Frontal cortex (tissue), 4 donors: ENCODE measurements around the gene WWC1. TPM values are rescaled to one million over a fixed set of nuclear protein-coding genes. Genes with fewer than 3 reads are reported as not detected.
"Not testable (repeated sequence)": the region's sequence is repeated elsewhere in the genome, so short reads cannot be mapped to it uniquely, and the experiment has no call there.

Experiments used
- DNase-seq, 2 donors: peaks; one replicate each; pipeline ENCODE4 v3.0.0; 2012; ENCODE audit warnings: low spot score in 2 of 2
- FAIRE-seq: peaks from 2 replicates; lab custom pipeline; 2012; peaks lifted over from hg19 to GRCh38; lab: Jason Lieb, UNC
- total RNA-seq: library from RNA; depleted of rRNA; stranded (reverse); fragments of >200 nt; gene quantifications from one replicate; pipeline ENCODE4 v1.2.3, GENCODE V29; 2014
- donor health status: control.
- donor health status: control.
- donor health status: control.

Gene WWC1
- total RNA-seq, 1 donor from 2014 or later: 78.3 TPM

- no peak for DNase-seq
- FAIRE-seq: no peak
Measured at GRCh38 chr5:168284809-168285208, 6.6 kb upstream of the WWC1 start.

DNA sequence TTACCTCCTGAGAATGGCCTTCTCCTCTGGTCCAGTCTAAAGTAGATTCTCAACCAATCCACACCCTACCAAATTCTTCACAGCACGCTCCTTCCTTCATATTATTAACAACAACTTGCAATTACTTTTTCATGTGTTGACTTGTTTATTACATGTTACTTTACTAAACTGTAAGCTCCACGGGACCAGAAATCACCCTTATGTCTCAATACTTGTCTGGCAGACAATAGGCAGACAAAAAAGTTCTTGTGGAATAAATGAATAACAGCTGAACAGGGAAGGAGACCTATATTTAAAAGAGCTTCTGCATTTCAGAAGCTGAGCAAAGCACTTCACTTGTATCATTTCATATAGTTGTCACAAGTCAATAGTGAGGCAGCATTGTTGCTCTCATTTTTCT is 5.7 kb upstream of the WWC1 start:
- DNase-seq: no peak
- no peak for FAIRE-seq

DNA sequence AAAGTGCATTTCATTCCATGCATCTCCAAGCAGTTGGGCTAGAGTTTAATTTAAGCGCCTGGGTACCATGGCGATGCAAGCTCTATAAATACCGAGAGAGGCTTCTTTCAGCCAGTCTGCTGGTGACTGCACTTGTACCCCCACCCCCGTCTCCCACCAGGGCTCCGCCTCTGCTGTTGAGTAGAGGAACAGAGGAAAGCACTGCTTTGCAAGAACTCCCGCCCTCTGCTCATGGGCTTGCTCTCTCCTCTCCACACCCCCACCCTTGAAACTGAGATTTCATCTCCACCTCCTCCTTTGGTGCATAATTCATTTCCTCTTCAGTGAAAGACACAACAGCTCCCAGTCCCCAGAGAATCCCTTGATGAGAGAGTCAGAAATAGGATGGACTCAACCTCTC is 5.1 kb upstream of the WWC1 start:
- DNase-seq: no peak
- no peak for FAIRE-seq

DNA sequence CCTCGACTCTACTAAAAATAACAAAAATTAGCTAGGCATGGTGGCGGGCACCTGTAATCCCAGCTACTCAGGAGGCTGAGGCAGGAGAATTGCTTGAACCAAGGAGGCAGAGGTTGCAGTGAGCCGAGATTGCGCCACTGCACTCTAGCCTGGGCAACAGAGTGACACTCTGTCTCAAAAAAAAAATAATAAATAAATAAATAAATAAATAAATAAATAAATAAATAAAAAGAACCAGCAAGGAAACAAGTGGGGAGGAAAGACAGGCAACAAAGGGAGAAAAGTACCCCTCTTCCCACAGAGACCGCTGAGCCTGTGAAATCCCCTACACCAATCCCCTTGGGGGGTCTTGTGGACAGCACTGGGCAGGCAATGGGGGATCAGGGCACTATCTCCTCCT is 4.6 kb upstream of the WWC1 start:
- DNase-seq, FAIRE-seq: not testable (repeated sequence)

GRCh38 chr5:168287362-168287761 is 4.1 kb upstream of the WWC1 start:
- FAIRE-seq (no peak), DNase-seq (no peak)

DNA sequence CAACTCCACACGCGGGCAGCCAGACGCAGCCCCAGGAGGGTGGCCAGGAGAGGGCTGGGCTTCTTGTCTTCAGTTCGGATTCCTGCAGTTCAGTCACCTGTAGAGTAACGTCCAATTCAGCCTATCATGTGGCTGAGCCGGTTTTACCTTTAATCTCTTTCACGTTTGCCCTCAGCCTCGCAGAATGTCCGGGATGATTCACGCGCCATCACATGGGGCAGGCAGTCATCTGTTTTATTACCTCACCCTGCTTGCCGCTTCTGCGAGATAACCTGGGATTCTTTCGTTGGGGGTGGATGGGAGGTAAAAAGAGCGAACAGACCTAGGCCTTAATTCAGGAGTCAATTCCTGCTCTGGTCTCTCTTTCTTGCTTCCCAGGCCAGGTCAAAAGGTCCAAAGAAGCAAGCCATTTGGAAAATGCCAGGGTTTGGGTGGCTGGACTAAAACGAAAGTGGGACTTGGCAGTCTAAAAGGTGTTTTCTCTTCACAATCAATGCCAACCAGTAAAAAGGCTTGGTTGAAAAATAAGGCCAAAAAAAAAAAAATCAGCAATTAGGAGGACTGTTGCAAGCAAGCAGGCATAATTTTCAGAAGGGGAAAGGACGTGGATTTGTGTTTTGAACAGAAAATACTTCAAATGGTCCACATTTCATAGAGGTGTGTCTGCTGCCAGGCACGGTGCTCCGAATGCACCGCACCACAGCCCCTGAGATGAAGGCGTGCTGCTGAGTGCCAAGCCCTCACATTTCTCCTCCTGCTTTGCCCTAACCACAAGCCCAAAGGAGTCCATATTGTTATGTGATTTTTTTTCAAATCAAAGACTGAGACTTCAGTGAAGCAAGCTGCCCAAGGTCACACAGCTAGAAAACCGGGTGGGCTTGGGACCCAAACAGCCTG is 2.8 kb upstream of the WWC1 start:
- DNase-seq (no peak), FAIRE-seq (no peak)

GRCh38 chr5:168290902-168291341 is 523 bp upstream of the WWC1 start:
- no peak for DNase-seq
- no peak for FAIRE-seq

GRCh38 chr5:168291964-168292785 is 730 bp downstream of the WWC1 start:
- FAIRE-seq: no peak
- peak in 1 of 2 donors; percentile 32 for DNase-seq

- DNase-seq (peak in 1 of 2 donors; percentile 38), FAIRE-seq (no peak)
Measured at GRCh38 chr5:168292786-168293696, 1.6 kb downstream of the WWC1 start.

- no peak for FAIRE-seq
- DNase-seq: peak; percentile 43 to 49
Measured at GRCh38 chr5:168295574-168296201, 4.2 kb downstream of the WWC1 start.

GRCh38 chr5:168296682-168297081 is 5.2 kb downstream of the WWC1 start:
- DNase-seq (no peak), FAIRE-seq (no peak)

- FAIRE-seq (no peak), DNase-seq (no peak)
Measured at GRCh38 chr5:168298949-168299348, 7.5 kb downstream of the WWC1 start.

DNA sequence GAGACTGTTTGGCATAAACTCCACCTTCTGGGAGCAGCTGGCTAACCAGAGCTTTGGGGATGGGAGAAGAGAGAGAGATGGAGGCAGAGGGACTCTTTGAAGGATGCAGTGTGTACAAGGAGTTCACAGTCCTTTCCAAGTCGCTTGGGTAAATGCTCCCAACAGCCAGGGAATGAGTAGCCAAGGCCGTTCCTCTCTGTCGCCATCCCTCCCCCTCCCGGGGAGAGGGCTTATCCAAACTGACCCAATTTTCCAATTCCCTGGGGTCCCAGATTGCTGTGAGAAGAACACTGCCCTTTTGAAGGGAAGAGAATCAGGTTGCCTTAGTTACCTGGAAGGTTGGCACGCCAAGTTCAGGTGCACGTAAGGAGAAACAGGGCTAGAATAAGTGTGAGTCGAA is 7.9 kb downstream of the WWC1 start:
- DNase-seq (no peak), FAIRE-seq (no peak)

DNA sequence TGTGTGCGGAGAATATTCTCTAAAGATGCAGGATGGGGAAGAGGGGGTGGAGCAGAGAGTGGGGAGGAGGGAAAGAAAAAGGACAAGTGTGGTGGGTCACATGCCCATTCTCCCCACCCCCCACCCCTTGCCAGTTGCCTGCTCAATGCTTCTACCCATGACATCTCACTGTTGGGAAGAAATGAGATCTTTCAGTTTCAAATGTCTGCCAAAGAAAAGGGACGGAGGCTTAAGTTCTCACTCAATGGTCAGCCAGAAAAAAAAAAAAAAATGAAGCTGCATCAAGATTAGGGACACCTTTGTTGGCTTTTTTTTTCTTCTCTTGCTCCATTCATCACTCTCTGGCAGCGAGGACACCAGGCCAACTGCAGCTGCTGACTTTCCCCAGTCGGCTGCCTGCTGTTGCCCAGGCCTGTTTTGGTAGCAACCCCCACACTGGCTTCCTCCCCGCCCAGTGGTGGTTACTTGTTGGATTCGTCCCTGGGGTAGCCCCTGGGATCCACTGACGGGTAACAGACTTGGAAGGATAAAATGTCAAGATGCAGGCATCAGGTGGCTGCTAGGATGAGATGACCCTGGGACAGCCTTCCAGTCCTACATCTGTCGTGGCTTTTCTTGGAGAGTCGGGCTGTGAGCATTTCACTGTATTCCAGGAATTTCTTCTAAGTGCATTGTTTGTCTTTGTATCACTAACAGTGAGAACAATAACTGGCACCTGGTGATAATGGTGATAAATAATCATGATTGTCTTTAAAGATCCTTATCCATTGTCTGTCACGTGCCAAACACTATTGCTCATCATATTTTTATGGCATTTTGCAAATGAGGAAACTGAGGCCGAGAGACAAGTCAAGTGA is 9.1 kb downstream of the WWC1 start:
- DNase-seq (no peak), FAIRE-seq (no peak)

- no peak for FAIRE-seq
Measured at GRCh38 chr5:168301593-168302390, 10.3 kb downstream of the WWC1 start.

GRCh38 chr5:168302785-168303184 is 11.3 kb downstream of the WWC1 start:
- DNase-seq: no peak
- no peak for FAIRE-seq

More at GRCh38 chr5:168301593-168302390, 10.3 kb downstream of the WWC1 start:
- DNase-seq: no peak

DNA sequence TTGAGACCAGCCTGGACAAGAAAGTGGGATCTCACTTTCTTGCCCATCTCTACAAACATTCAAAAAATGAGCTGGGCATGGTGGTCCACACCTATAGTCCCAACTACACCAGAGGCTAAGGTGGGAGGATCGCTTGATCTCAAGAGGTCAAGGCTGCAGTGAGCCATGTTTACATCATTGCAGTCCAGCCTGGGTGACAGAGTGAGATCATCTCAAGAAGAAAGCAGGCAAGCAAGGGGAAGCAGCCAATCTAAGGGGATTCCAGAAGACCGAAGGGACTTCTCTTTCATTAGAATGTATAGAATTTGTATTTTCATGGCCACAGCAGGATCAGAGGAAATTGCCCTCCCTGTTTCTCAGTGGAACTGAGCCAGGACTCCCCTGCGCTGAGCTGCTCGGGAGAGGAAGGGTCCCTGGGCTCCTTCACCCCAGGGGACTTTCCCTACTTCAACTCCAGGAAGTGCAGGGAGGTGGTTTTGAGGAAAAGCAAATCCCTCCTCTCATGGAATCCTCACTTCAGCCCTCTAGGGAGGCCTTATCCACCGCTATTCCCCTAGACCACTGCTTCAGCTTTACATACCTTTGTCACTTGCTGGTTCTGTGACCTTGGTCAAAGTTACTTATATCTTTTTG is 12.1 kb downstream of the WWC1 start:
- no peak for DNase-seq
- FAIRE-seq: no peak
